H1 (cell line): ENCODE data around the gene CLDN6. TPM values are rescaled to one million over a fixed set of nuclear protein-coding genes. Genes with fewer than 3 reads are reported as not detected.
A peak's percentile ranks its signal among the peaks of the same experiment; 100 is the strongest.

ENCODE experiments used
- CTCF ChIA-PET: fragments of 300-600 bp; sonication (Branson Sonifier 250); formaldehyde crosslinking; loops from one replicate; lab custom pipeline; 2021; ENCODE audit not compliant: partially characterized antibody; lab: Charles Lee
- POLR2A ChIA-PET: fragments of 300-600 bp; sonication (Branson Sonifier 250); formaldehyde crosslinking; loops from one replicate; lab custom pipeline; 2021; ENCODE audit warnings: inconsistent platforms; ENCODE audit not compliant: partially characterized antibody; lab: Charles Lee
- DNase-seq, 2 experiments: peaks; one replicate each; pipeline versions ENCODE4 v3.0.0 to v3.0.0-alpha.2; 2010 to 2022; ENCODE audit warnings: low spot score in 2 of 2, low read depth in 1 of 2, mixed read lengths in 1 of 2
- FAIRE-seq: peaks from 2 replicates; lab custom pipeline; 2011; peaks lifted over from hg19 to GRCh38; lab: Jason Lieb, UNC
- H2AFZ ChIP-seq: 2 replicates; pipeline ENCODE4 v1.8.1; 2012; ENCODE audit warnings: low read length, inconsistent platforms
- H2AK5ac ChIP-seq: 2 replicates; pipeline ENCODE4 v1.6.1; 2013; ENCODE audit warnings: low read depth, low read length
- H2BK120ac ChIP-seq: replicated peaks from 2 replicates; pipeline ENCODE3; 2013; ENCODE audit warnings: low read depth, low read length, inconsistent platforms
- H2BK12ac ChIP-seq: 2 replicates; pipeline ENCODE4 v1.6.1; 2013; ENCODE audit warnings: low read depth, low read length
- H2BK15ac ChIP-seq: 2 replicates; pipeline ENCODE4 v1.6.1; 2013; ENCODE audit warnings: low read length
- H2BK20ac ChIP-seq: 2 replicates; pipeline ENCODE4 v1.6.1; 2013; ENCODE audit warnings: low read length
- H2BK5ac ChIP-seq: 2 replicates; pipeline ENCODE4 v1.6.1; 2013; ENCODE audit warnings: low read depth, low read length
- H3K14ac ChIP-seq: 2 replicates; pipeline ENCODE4 v1.6.1; 2013; ENCODE audit warnings: inconsistent platforms; ENCODE audit not compliant: insufficient read length
- H3K18ac ChIP-seq: 2 replicates; pipeline ENCODE4 v1.6.1; 2013; ENCODE audit warnings: low read length; ENCODE audit errors: extremely low read depth
- H3K23ac ChIP-seq: 2 replicates; pipeline ENCODE4 v1.6.1; 2013; ENCODE audit warnings: inconsistent platforms; ENCODE audit not compliant: insufficient read length
- H3K23me2 ChIP-seq: 2 replicates; pipeline ENCODE4 v1.6.1; 2013; ENCODE audit warnings: low read depth, low read length
- H3K27ac ChIP-seq: 2 replicates; pipeline ENCODE4 v1.6.1; 2011; ENCODE audit warnings: low read depth, low read length, inconsistent platforms
- H3K27me3 ChIP-seq, 4 experiments: replicated peaks in 1 of 4; 1 replicate in 1 of 4; 2 replicates in 3 of 4; pipeline versions ENCODE4 v1.6.1 to v1.8.1; 2011 to 2013; ENCODE audit warnings: low read length in 3 of 4, mild to moderate bottlenecking in 3 of 4, inconsistent platforms in 2 of 4, mixed read lengths in 2 of 4, moderate library complexity in 1 of 4; ENCODE audit not compliant: control insufficient read depth in 3 of 4, insufficient read depth in 3 of 4; ENCODE audit errors: extremely low read depth in 1 of 4
- H3K36me3 ChIP-seq, 4 experiments: 2 replicates each; pipeline versions ENCODE4 v1.6.1 to v1.8.1; 2011 to 2013; ENCODE audit warnings: mild to moderate bottlenecking in 4 of 4, low read length in 3 of 4, moderate library complexity in 2 of 4, control low read depth in 1 of 4, inconsistent platforms in 1 of 4; ENCODE audit not compliant: insufficient read depth in 4 of 4, control insufficient read depth in 2 of 4
- H3K4ac ChIP-seq: replicated peaks from 2 replicates; pipeline ENCODE3; 2013; ENCODE audit warnings: low read length, low read depth, mixed read lengths, inconsistent platforms; ENCODE audit not compliant: insufficient read length
- H3K4me1 ChIP-seq, 4 experiments: replicated peaks in 1 of 4; 1 replicate in 1 of 4; 2 replicates in 3 of 4; pipeline versions ENCODE4 v1.6.1 to v1.8.1; 2011 to 2013; ENCODE audit warnings: low read length in 3 of 4, inconsistent platforms in 2 of 4, mixed read lengths in 1 of 4; ENCODE audit not compliant: insufficient read depth in 4 of 4, control insufficient read depth in 3 of 4
- H3K4me2 ChIP-seq, 2 experiments: 2 replicates each; pipeline versions ENCODE4 v1.6.1 to v1.8.1; 2011 to 2013; ENCODE audit warnings: low read depth in 2 of 2, low read length in 2 of 2, control low read depth in 1 of 2, inconsistent platforms in 1 of 2, mild to moderate bottlenecking in 1 of 2; ENCODE audit not compliant: insufficient read depth in 1 of 2
- H3K4me3 ChIP-seq, 4 experiments: fragments of 200-600, 300-600 bp in 1 of 4; sonication (generic), shearing (Covaris generic), sonication (Bioruptor Twin) in 1 of 4; 2 replicates each; pipeline versions ENCODE4 v1.5.1 to v1.8.1; 2011 to 2016; ENCODE audit warnings: low read length in 4 of 4, low read depth in 3 of 4, control low read depth in 2 of 4, inconsistent platforms in 2 of 4, mild to moderate bottlenecking in 2 of 4, mixed read lengths in 1 of 4, moderate library complexity in 1 of 4; ENCODE audit not compliant: insufficient read depth in 2 of 4; ENCODE audit errors: extremely low read depth in 1 of 4
- H3K56ac ChIP-seq: replicated peaks from 2 replicates; pipeline ENCODE3; 2013; ENCODE audit warnings: low read depth, mild to moderate bottlenecking, mixed read lengths, low read length, inconsistent platforms; ENCODE audit not compliant: insufficient read length
- H3K79me1 ChIP-seq: 2 replicates; pipeline ENCODE4 v1.6.1; 2013; ENCODE audit warnings: low read depth, low read length, control low read depth
- H3K79me2 ChIP-seq, 2 experiments: 2 replicates each; pipeline versions ENCODE4 v1.6.1 to v1.8.1; 2012 to 2013; ENCODE audit warnings: low read length in 2 of 2, mild to moderate bottlenecking in 2 of 2, inconsistent platforms in 1 of 2; ENCODE audit not compliant: insufficient read depth in 2 of 2, control insufficient read depth in 1 of 2
- H3K9ac ChIP-seq, 4 experiments: replicated peaks in 1 of 4; 1 replicate in 1 of 4; 2 replicates in 3 of 4; pipeline versions ENCODE4 v1.6.1 to v1.8.1; 2011 to 2013; ENCODE audit warnings: low read depth in 3 of 4, low read length in 3 of 4, control low read depth in 2 of 4, mild to moderate bottlenecking in 2 of 4, moderate library complexity in 2 of 4, inconsistent platforms in 1 of 4; ENCODE audit errors: extremely low read depth in 1 of 4
- H3K9me3 ChIP-seq, 2 experiments: 2 replicates each; pipeline versions ENCODE4 v1.6.1 to v1.8.1; 2012 to 2013; ENCODE audit warnings: mild to moderate bottlenecking in 2 of 2, moderate library complexity in 2 of 2, control low read depth in 1 of 2, inconsistent platforms in 1 of 2, low read depth in 1 of 2, low read length in 1 of 2, mixed read lengths in 1 of 2; ENCODE audit not compliant: insufficient read depth in 2 of 2
- H4K20me1 ChIP-seq, 2 experiments: replicated peaks in 1 of 2; 2 replicates each; pipeline versions ENCODE3 to v1.8.1; 2011 to 2013; ENCODE audit warnings: inconsistent platforms in 2 of 2, low read length in 2 of 2, mild to moderate bottlenecking in 1 of 2; ENCODE audit not compliant: insufficient read depth in 2 of 2, control insufficient read depth in 1 of 2
- H4K5ac ChIP-seq: 2 replicates; pipeline ENCODE4 v1.6.1; 2013; ENCODE audit warnings: low read length, low read depth, mixed read lengths, inconsistent platforms; ENCODE audit not compliant: insufficient read length
- H4K8ac ChIP-seq: 2 replicates; pipeline ENCODE4 v1.8.0; 2013; ENCODE audit warnings: mild to moderate bottlenecking, moderate library complexity, low read length, inconsistent platforms; ENCODE audit not compliant: insufficient read depth; ENCODE audit errors: extremely low read depth
- H4K91ac ChIP-seq: replicated peaks from 2 replicates; pipeline ENCODE3; 2013; ENCODE audit warnings: low read length, mixed read lengths, inconsistent platforms; ENCODE audit not compliant: insufficient read length
- RXRA ChIP-seq: IDR thresholded peaks from 2 replicates; pipeline ENCODE4 v1.6.1; 2011; ENCODE audit warnings: low read depth, mild to moderate bottlenecking, low read length, moderate library complexity; ENCODE audit not compliant: insufficient read depth
- WGBS, 2 experiments: shearing (Covaris generic) in 1 of 2; methylation state at CpG; one replicate each; pipeline versions ENCODE4 v1.1.6 to v1.1.7; 2013 to 2015; ENCODE audit warnings: low lambda C conversion rate in 2 of 2, mixed read lengths in 2 of 2, inconsistent platforms in 1 of 2, low coverage in 1 of 2, missing lambda C conversion rate in 1 of 2; ENCODE audit not compliant: insufficient replicate concordance in 2 of 2, insufficient coverage in 1 of 2, insufficient read length in 1 of 2; ENCODE audit errors: extremely low coverage in 1 of 2, missing lambda C conversion rate in 1 of 2; 5-methylcytosine and 5-hydroxymethylcytosine counted together
- polyA plus RNA-seq, 7 experiments: library from polyadenylated mRNA; depleted of rRNA in 3 of 7; stranded (reverse) in 5 of 7; unstranded in 2 of 7; fragments of >200 nt in 5 of 7; fragments of 200-250 nt in 2 of 7; gene quantifications; 1 replicate in 5 of 7; 2 replicates in 1 of 7; 4 replicates in 1 of 7; pipeline versions ENCODE4 v1.2.1 to v1.2.3, GENCODE V29; 2011 to 2013; ENCODE audit warnings: missing spikeins in 2 of 7, mixed read lengths in 2 of 7
- total RNA-seq: library from RNA; stranded (reverse); fragmentation: NEBNext Ultra II Directional; extraction: Animal tissue kit (Norgen Biotek cat#: 25700); gene quantifications from 2 replicates; pipeline ENCODE4 v1.2.1, GENCODE V29; 2021

The CLDN6 gene
- total and polyA plus RNA-seq, 2 of the 8 experiments (the other 6 are each of a cell fraction or from before 2014, with no cell fraction given): 747 to 1,115 TPM

DNA sequence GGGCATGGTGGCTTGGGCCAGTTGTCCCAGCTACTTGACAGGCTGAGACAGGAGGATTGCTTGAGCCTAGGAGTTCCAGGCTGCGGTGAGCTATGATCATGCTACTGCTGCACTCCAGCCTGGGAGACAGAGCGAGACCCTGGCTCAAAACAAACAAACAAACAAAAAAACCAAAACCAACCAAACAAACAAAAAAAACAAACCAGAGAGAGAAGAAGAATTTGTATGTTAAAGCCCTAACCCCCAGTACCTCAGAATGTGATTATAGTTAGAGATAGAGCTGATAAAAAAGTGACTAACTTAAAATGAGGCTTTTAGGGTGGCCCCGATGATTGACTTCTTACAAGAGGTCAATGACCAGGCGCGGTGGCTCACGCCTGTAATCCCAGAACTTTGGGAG lies 26.7 kb upstream of the CLDN6 start:
- Histone ChIP-seq H3K27me3 (peaks cover 0 to 8% (median 3%) of the 10 kb centered on the region in 4 experiments; a peak in 6 of 7 replicates), H3K18ac (no peak overlapping the region), H3K4me2 (peak overlapping the region in 1 of 2 experiments; percentile 84; a peak in 1 of 4 replicates), H3K4me3 (peak overlapping the region in 1 of 4 experiments; percentile 89; a peak in 2 of 8 replicates), H3K27ac (no peak overlapping the region), H3K9me3 (no peaks in the 10 kb centered on the region), H2AK5ac (no peak overlapping the region), H3K79me1 (no peaks in the 10 kb centered on the region), H2BK5ac (no peak overlapping the region), H4K91ac (no peak overlapping the region), H3K23me2 (peaks cover 4% of the 10 kb centered on the region; the same call in 1 of the 2 replicates), H2BK15ac (no peak overlapping the region), H2BK12ac (no peak overlapping the region), H3K14ac (no peak overlapping the region), H3K9ac (no peak overlapping the region), H2BK120ac (no peak overlapping the region), H4K20me1 (peaks cover 0 to 5% of the 10 kb centered on the region in 2 experiments), H3K36me3 (no peaks in the 10 kb centered on the region), H3K79me2 (peaks cover 0 to 5% of the 10 kb centered on the region in 2 experiments; a peak in 1 of 4 replicates), H4K5ac (no peak overlapping the region), H3K56ac (no peak overlapping the region), H3K4me1 (peaks cover 0 to 3% (median 0%) of the 10 kb centered on the region in 4 experiments; a peak in 2 of 7 replicates), H2AFZ (no peak overlapping the region), H3K4ac (no peak overlapping the region), H4K8ac (no peak overlapping the region), H3K23ac (no peak overlapping the region), H2BK20ac (no peak overlapping the region)
- POLR2A ChIA-PET: interaction anchor here (0.7 to 34.8 kb wide), 6 partner anchors 11 to 58 kb away, joined by 3 to 1808 read pairs (median 6); partner anchors contain the start of genes CLDN6, CLDN9, HCFC1R1 and THOC6
- CTCF ChIA-PET: interaction anchor here (0.6 to 8.0 kb wide), 5 partner anchors 12 to 562 kb away, joined by 3 to 98 read pairs (median 7); no protein-coding TSS in a partner anchor
- FAIRE-seq: no peak
- 99% methylated on average over 6 of the region's 6 CpGs; no CpG with 5 or more reads in 1 of the 2 experiments for WGBS, 2 experiments
- no peak for DNase-seq
- no peak for TF ChIP-seq RXRA
